ENCODE results near the gene KDM4B.
A peak's percentile ranks its signal among the peaks of the same experiment; 100 is the strongest.

KDM4B gene

GRCh38 chr19:5123646-5124045 lies 154.7 kb downstream of the KDM4B start:
- Histone ChIP-seq H3K4me3 (no peak overlapping the region), H3K27ac (peak overlapping the region in 1 of 2 donors; percentile 15)
- DNase-seq (ENCODE audit: low spot score): no peak
- no peak for TF ChIP-seq CTCF (IDR thresholded peaks at IDR 0.05)

GRCh38 chr19:5124111-5124855 lies 155.4 kb downstream of the KDM4B start:
- TF ChIP-seq CTCF (IDR thresholded peaks at IDR 0.05): no peak
- Histone ChIP-seq H3K4me3 (no peak overlapping the region), H3K27ac (peak overlapping the region in 1 of 2 donors; percentile 15)
- DNase-seq (ENCODE audit: low spot score): no peak

- no peak overlapping the region for H3K4me3 ChIP-seq
- no peak for DNase-seq (ENCODE audit: low spot score)
- no peak for TF ChIP-seq CTCF (IDR thresholded peaks at IDR 0.05)
- H3K27ac ChIP-seq: peak overlapping the region; percentile 59 to 95
Measured at GRCh38 chr19:5125376-5125775, 156.5 kb downstream of the KDM4B start.

GRCh38 chr19:5125797-5126497 lies 157.0 kb downstream of the KDM4B start:
- Histone ChIP-seq H3K4me3 (peak overlapping the region; percentile 15), H3K27ac (peak overlapping the region; percentile 59 to 95)
- no peak for DNase-seq (ENCODE audit: low spot score)
- TF ChIP-seq CTCF (IDR thresholded peaks at IDR 0.05): no peak

GRCh38 chr19:5126498-5127223 lies 157.7 kb downstream of the KDM4B start:
- no peak for TF ChIP-seq CTCF (IDR thresholded peaks at IDR 0.05)
- peak overlapping the region; percentile 59 to 95 for H3K27ac ChIP-seq

GRCh38 chr19:5127717-5128116 lies 158.8 kb downstream of the KDM4B start:
- DNase-seq (ENCODE audit: low spot score): no peak
- TF ChIP-seq CTCF (IDR thresholded peaks at IDR 0.05): no peak
- Histone ChIP-seq H3K4me3 (no peak overlapping the region), H3K27ac (peak overlapping the region; percentile 11 to 95)

More at GRCh38 chr19:5126498-5127223, 157.7 kb downstream of the KDM4B start:
- H3K4me3 ChIP-seq: peak overlapping the region; percentile 15
- DNase-seq (ENCODE audit: low spot score): no peak
